ENCODE data around the gene SLC38A1.
"Not testable (repeated sequence)": the region's sequence is repeated elsewhere in the genome, so short reads cannot be mapped to it uniquely, and the experiment has no call there.

SLC38A1 gene

DNA sequence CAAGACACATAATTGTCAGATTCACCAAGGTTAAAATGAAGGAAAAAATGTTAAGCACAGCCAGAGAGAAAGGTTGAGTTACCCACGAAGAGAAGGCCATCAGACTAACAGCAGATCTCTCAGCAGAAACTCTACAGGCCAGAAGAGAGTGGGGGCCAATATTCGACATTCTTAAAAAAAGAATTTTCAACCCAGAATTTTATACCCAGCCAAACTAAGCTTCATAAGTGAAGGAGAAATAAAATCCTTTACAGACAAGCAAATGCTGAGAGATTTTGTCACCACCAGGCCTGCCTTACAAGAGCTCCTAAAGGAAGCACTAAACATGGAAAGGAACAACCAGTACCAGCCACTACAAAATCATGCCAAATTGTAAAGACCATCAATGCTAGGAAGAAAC, 16.3 kb upstream of the SLC38A1 start:
- not testable (repeated sequence) for H3K36me3 ChIP-seq (ENCODE audit: control insufficient read depth, insufficient read depth, low read length); H3K27me3 ChIP-seq (replicated peaks; ENCODE audit: control insufficient read depth, insufficient read depth, low read length, poor library complexity, severe bottlenecking); H3K4me1 ChIP-seq (ENCODE audit: control insufficient read depth, insufficient read depth, low read length, poor library complexity, severe bottlenecking); H3K4me3 ChIP-seq (ENCODE audit: insufficient read depth, low read depth, low read length, poor library complexity, severe bottlenecking); DNase-seq; H3K27ac ChIP-seq (ENCODE audit: insufficient read depth, low read length, poor library complexity, severe bottlenecking)
- peaks cover 10% of the 10 kb centered on the region for H3K9me3 ChIP-seq (ENCODE audit: control insufficient read depth, low read length)

DNA sequence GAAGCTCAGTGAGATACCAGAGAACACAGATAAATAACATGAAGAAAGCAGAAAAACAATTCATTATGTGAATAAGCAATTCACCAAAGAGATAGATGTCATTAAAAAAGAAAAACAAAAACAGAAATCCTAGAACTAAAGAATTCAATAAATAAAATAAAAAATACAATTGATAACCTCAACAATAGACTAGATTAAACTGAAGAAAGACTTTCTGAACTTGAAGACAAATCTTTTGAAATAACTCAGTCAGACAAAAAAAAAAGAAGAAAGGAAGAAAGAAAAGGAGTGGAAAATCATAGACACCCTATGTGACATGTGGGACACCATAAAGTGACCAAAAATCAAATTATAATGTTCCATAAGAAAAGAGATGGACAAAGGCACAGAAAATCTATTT, 14.0 kb upstream of the SLC38A1 start:
- peaks cover 10% of the 10 kb centered on the region for H3K9me3 ChIP-seq (ENCODE audit: control insufficient read depth, low read length)
- H3K27me3 ChIP-seq (replicated peaks; ENCODE audit: control insufficient read depth, insufficient read depth, low read length, poor library complexity, severe bottlenecking), result no peaks in the 10 kb centered on the region
- no peaks in the 10 kb centered on the region for H3K4me1 ChIP-seq (ENCODE audit: control insufficient read depth, insufficient read depth, low read length, poor library complexity, severe bottlenecking)
- no peaks in the 10 kb centered on the region for H3K36me3 ChIP-seq (ENCODE audit: control insufficient read depth, insufficient read depth, low read length)
- no peak overlapping the region for H3K4me3 ChIP-seq (ENCODE audit: insufficient read depth, low read depth, low read length, poor library complexity, severe bottlenecking)
- H3K27ac ChIP-seq (ENCODE audit: insufficient read depth, low read length, poor library complexity, severe bottlenecking), result no peak overlapping the region
- DNase-seq, result no peak

DNA sequence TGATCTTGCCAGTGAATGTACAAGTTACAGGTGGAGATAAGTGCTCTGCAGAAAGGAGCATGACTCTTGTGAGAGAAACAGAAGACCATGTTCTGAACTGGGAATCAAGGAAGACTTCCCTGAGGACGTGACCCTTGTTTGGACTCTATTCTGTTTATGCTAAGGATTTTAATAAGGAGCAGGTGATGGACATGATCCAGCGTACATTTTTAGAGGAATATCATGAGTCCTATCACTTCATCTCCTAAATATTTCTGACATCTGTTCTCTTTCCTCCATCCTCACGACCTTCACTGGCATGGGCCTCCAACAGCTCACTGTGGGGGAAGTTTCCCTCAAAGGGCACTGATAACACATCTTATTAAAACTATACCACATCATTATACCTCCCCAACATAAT, 7.9 kb upstream of the SLC38A1 start:
- no peak overlapping the region for H3K27ac ChIP-seq (ENCODE audit: insufficient read depth, low read length, poor library complexity, severe bottlenecking)
- no peak for DNase-seq
- no peaks in the 10 kb centered on the region for H3K27me3 ChIP-seq (replicated peaks; ENCODE audit: control insufficient read depth, insufficient read depth, low read length, poor library complexity, severe bottlenecking)
- no peaks in the 10 kb centered on the region for H3K36me3 ChIP-seq (ENCODE audit: control insufficient read depth, insufficient read depth, low read length)
- H3K9me3 ChIP-seq (ENCODE audit: control insufficient read depth, low read length), result no peaks in the 10 kb centered on the region
- H3K4me1 ChIP-seq (ENCODE audit: control insufficient read depth, insufficient read depth, low read length, poor library complexity, severe bottlenecking), result no peaks in the 10 kb centered on the region
- H3K4me3 ChIP-seq (ENCODE audit: insufficient read depth, low read depth, low read length, poor library complexity, severe bottlenecking), result no peak overlapping the region

DNA sequence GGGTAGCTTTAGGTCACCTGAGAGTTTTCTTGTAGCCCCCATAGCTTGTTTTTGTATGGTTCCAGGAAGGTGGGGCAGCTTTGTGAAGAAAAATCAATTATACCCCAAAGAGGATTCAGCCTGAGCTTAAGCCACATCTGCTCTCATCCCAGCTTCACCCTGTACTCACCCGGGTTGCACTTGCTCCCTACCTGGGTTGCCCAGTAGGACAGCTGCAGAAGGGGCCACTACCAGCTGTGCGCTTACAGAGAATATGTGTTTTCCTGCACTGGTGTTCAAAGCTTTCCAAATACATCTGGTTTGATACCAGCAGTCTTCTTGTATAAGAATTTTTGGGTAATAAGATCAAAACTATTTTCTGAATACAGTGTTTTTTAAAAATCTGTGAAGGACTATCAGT, 3.0 kb upstream of the SLC38A1 start:
- Histone ChIP-seq H3K4me3 (ENCODE audit: insufficient read depth, low read depth, low read length, poor library complexity, severe bottlenecking) (no peak overlapping the region), H3K27me3 (replicated peaks; ENCODE audit: control insufficient read depth, insufficient read depth, low read length, poor library complexity, severe bottlenecking) (no peaks in the 10 kb centered on the region), H3K27ac (ENCODE audit: insufficient read depth, low read length, poor library complexity, severe bottlenecking) (no peak overlapping the region), H3K36me3 (ENCODE audit: control insufficient read depth, insufficient read depth, low read length) (no peaks in the 10 kb centered on the region), H3K9me3 (ENCODE audit: control insufficient read depth, low read length) (no peaks in the 10 kb centered on the region), H3K4me1 (ENCODE audit: control insufficient read depth, insufficient read depth, low read length, poor library complexity, severe bottlenecking) (peaks cover 14% of the 10 kb centered on the region)
- DNase-seq, result no peak

DNA sequence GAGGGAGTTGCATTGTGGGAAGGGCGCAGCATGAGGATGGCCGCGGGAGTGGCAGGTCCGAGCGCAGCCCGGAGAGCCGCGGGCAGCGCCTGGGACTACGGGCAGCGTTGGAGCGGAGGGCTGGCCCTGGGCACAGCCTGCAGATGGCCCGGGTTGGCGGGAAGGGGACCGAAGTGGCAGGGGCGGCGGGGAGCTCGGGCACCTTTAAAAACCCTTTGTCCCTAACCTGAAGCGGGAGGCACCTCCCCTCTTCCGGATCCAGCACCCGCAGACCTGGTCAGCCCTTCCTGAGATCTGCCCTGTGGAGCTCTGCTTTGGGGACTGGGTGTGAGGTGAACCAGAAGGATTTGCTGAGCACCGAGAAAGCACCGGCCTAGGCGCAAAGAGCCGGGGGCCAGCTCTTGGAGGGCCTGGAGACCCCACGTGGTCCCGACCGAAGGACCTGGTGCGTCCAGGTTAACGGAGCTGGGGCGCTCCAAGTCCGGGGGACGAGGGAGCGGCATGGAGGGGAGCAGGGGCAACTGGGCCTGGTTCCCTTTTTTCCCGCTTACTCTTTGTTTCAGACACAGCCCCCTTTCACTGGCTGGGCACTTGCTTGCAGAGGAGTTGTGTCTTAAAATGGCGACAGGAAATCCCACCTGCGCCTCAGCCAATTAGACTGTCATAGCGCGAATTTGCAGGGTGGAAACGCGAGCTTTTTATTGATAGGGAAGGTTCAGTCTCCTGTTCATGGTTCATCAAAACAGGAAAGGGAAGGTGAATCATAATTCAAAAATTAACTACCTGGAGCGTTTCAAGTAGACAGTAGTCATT, 792 bp upstream of the SLC38A1 start:
- H3K27ac ChIP-seq (ENCODE audit: insufficient read depth, low read length, poor library complexity, severe bottlenecking), result peak overlapping the region; percentile 98
- H3K4me1 ChIP-seq (ENCODE audit: control insufficient read depth, insufficient read depth, low read length, poor library complexity, severe bottlenecking), result peaks cover 35% of the 10 kb centered on the region
- peak overlapping the region; percentile 97 for H3K4me3 ChIP-seq (ENCODE audit: insufficient read depth, low read depth, low read length, poor library complexity, severe bottlenecking)
- H3K27me3 ChIP-seq (replicated peaks; ENCODE audit: control insufficient read depth, insufficient read depth, low read length, poor library complexity, severe bottlenecking), result no peaks in the 10 kb centered on the region
- no peaks in the 10 kb centered on the region for H3K9me3 ChIP-seq (ENCODE audit: control insufficient read depth, low read length)
- DNase-seq, result peak; percentile 30 to 66 (median 48)
- H3K36me3 ChIP-seq (ENCODE audit: control insufficient read depth, insufficient read depth, low read length), result no peaks in the 10 kb centered on the region

DNA sequence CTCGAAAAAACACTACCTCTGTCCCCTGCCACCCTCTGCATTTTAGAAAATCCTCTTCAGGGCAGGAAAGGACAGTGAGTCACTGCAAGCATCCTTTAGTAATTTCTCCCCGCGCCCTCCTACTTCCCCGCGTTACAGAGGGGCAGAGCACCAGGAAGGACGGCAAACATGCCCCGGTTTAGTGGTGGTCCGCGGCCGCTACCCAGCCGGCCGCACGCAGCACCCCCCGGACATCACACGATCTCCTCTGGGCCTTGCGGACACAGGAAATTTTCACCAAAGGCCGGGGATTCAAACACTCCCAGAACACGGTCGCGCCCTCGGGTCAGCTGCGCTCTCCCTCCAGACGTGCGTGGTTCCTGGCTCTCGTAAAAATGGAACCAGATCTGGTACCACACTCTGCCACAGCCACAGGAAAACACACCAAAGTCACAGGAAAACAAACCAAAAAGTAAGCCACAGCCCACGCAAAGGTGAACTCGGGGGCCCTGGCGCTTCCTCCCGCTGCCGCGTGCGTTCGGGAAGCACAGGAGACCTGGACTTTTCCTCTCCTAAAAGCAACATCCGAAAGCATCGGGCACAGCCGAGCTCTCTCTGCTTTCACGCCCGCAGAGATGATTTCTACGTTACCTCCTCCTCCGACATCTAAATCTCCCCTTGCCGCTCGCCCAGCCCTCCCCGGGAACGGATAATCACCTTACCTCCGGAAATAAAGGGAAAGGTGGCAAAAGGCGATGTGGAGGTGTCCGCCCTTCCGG, 839 bp downstream of the SLC38A1 start:
- H3K4me1 ChIP-seq (ENCODE audit: control insufficient read depth, insufficient read depth, low read length, poor library complexity, severe bottlenecking), result peaks cover 49% of the 10 kb centered on the region
- H3K36me3 ChIP-seq (ENCODE audit: control insufficient read depth, insufficient read depth, low read length), result no peaks in the 10 kb centered on the region
- H3K27me3 ChIP-seq (replicated peaks; ENCODE audit: control insufficient read depth, insufficient read depth, low read length, poor library complexity, severe bottlenecking), result no peaks in the 10 kb centered on the region
- H3K9me3 ChIP-seq (ENCODE audit: control insufficient read depth, low read length), result no peaks in the 10 kb centered on the region
- peak in 2 of 3 donors; percentile 24 to 25 for DNase-seq
- H3K27ac ChIP-seq (ENCODE audit: insufficient read depth, low read length, poor library complexity, severe bottlenecking), result peak overlapping the region; percentile 98
- peak overlapping the region; percentile 97 for H3K4me3 ChIP-seq (ENCODE audit: insufficient read depth, low read depth, low read length, poor library complexity, severe bottlenecking)

DNA sequence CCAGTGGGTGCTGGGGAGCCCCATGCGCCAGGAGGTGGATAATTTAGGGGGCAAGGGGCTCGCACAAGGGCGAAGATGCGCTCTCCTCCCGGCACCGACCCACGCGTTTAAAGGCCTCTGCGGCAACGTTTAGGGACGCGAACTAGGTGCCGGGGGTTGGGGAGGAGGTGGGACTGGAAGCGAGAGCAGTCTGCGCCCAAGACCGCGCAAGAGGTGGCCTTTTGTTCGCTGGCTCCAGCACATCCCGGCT, 1.3 kb downstream of the SLC38A1 start:
- peak overlapping the region; percentile 97 for H3K4me3 ChIP-seq (ENCODE audit: insufficient read depth, low read depth, low read length, poor library complexity, severe bottlenecking)
- DNase-seq, result peak in 2 of 3 donors; percentile 6 to 14
- no peaks in the 10 kb centered on the region for H3K9me3 ChIP-seq (ENCODE audit: control insufficient read depth, low read length)
- no peaks in the 10 kb centered on the region for H3K27me3 ChIP-seq (replicated peaks; ENCODE audit: control insufficient read depth, insufficient read depth, low read length, poor library complexity, severe bottlenecking)
- H3K27ac ChIP-seq (ENCODE audit: insufficient read depth, low read length, poor library complexity, severe bottlenecking), result peak overlapping the region; percentile 98
- peaks cover 53% of the 10 kb centered on the region for H3K4me1 ChIP-seq (ENCODE audit: control insufficient read depth, insufficient read depth, low read length, poor library complexity, severe bottlenecking)
- H3K36me3 ChIP-seq (ENCODE audit: control insufficient read depth, insufficient read depth, low read length), result no peaks in the 10 kb centered on the region

DNA sequence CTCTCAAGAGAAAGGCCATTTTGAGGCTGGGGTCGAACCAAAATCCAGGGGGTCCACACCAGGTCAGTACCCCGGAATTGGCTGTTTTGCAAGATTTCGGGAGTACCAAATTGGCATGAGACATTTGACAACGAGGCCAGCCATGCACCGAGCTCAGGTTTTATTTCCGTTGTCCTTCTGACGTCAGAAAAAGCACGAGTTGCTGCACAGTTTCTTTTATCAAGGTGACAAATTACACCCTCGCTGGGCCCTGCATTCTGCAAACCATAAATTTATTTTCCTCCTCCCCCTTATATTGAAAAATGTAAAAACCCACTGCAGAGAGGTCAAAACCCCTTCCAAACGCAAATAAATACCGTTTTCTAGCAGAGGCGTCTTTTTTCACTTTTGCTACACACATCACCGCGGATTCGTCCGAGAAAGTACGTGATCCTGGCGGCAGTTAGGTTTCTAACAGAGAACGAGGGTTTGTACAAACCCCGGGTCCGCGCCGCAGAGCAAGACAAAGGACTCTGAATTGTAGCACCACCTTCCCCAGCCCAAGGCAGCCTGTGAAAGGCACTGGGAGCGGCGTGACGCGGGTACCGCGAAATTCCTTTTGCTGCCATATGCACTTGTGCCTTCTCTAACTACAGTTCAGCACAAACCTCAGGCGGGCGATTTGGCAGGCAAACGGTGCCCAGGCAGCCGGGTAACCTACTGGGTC, 1.8 kb downstream of the SLC38A1 start:
- Histone ChIP-seq H3K4me3 (ENCODE audit: insufficient read depth, low read depth, low read length, poor library complexity, severe bottlenecking) (peak overlapping the region; percentile 97), H3K4me1 (ENCODE audit: control insufficient read depth, insufficient read depth, low read length, poor library complexity, severe bottlenecking) (peaks cover 53% of the 10 kb centered on the region), H3K27ac (ENCODE audit: insufficient read depth, low read length, poor library complexity, severe bottlenecking) (peak overlapping the region; percentile 98), H3K36me3 (ENCODE audit: control insufficient read depth, insufficient read depth, low read length) (no peaks in the 10 kb centered on the region), H3K27me3 (replicated peaks; ENCODE audit: control insufficient read depth, insufficient read depth, low read length, poor library complexity, severe bottlenecking) (no peaks in the 10 kb centered on the region), H3K9me3 (ENCODE audit: control insufficient read depth, low read length) (no peaks in the 10 kb centered on the region)
- DNase-seq, result peak; percentile 57 to 66 (median 58)

DNA sequence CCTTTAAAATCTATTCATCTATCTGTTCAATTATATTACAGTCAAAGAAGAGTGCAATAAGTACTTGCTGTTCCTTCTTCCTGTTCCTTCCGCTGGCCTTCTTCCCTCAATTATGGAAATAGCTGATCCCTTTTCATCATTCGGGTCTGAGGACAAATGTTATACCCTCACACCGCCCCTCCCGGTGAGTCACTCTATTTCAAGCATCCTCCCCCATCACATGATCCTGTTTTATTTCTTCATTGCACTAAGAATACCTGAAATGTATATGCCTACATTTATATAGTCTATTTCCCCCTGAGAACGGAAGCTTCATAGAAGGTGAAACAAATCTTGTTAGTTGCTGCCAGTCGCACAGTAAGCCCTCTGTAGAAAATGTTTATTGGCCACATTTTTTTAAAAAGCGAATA, 2.5 kb downstream of the SLC38A1 start:
- Histone ChIP-seq H3K4me3 (ENCODE audit: insufficient read depth, low read depth, low read length, poor library complexity, severe bottlenecking) (peak overlapping the region; percentile 97), H3K36me3 (ENCODE audit: control insufficient read depth, insufficient read depth, low read length) (no peaks in the 10 kb centered on the region), H3K9me3 (ENCODE audit: control insufficient read depth, low read length) (no peaks in the 10 kb centered on the region), H3K4me1 (ENCODE audit: control insufficient read depth, insufficient read depth, low read length, poor library complexity, severe bottlenecking) (peaks cover 54% of the 10 kb centered on the region), H3K27me3 (replicated peaks; ENCODE audit: control insufficient read depth, insufficient read depth, low read length, poor library complexity, severe bottlenecking) (no peaks in the 10 kb centered on the region), H3K27ac (ENCODE audit: insufficient read depth, low read length, poor library complexity, severe bottlenecking) (peak overlapping the region; percentile 98)
- peak; percentile 30 to 36 (median 31) for DNase-seq

DNA sequence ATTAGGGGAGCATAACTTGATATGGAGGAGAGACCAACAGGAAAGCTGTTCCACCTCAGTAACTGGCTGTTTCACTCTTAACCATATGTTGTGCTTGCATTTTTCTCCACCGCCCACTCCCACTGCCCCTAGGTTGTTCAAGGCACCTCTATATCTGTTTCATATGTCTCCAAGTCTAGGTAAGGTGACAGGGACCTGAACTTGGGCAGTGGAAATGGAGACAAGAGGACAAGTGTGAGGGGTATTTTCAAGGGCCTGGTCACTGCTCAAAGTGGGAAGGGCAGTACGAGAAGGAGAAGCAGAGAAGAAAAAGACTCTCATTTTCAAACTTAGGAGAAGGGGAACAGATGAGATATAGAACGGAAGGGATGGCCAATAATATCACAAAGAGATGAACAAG, 3.1 kb downstream of the SLC38A1 start:
- no peaks in the 10 kb centered on the region for H3K36me3 ChIP-seq (ENCODE audit: control insufficient read depth, insufficient read depth, low read length)
- peaks cover 60% of the 10 kb centered on the region for H3K4me1 ChIP-seq (ENCODE audit: control insufficient read depth, insufficient read depth, low read length, poor library complexity, severe bottlenecking)
- H3K4me3 ChIP-seq (ENCODE audit: insufficient read depth, low read depth, low read length, poor library complexity, severe bottlenecking), result peak overlapping the region; percentile 97
- H3K27me3 ChIP-seq (replicated peaks; ENCODE audit: control insufficient read depth, insufficient read depth, low read length, poor library complexity, severe bottlenecking), result no peaks in the 10 kb centered on the region
- no peaks in the 10 kb centered on the region for H3K9me3 ChIP-seq (ENCODE audit: control insufficient read depth, low read length)
- DNase-seq, result no peak
- H3K27ac ChIP-seq (ENCODE audit: insufficient read depth, low read length, poor library complexity, severe bottlenecking), result peak overlapping the region; percentile 98

All from effector memory CD4-positive, alpha-beta T cell (primary cell).